ENCODE measurements around the gene DLG5.

The DLG5 gene

GRCh38 chr10:77819210-77820112 is 107.1 kb downstream of the DLG5 start:
- Histone ChIP-seq H3K27me3 (ENCODE audit: insufficient read depth, low read depth, severe bottlenecking) (no peaks in the 10 kb centered on the region), H3K4me3 (ENCODE audit: low read depth, low read length) (no peak overlapping the region), H3K9me3 (ENCODE audit: severe bottlenecking) (no peaks in the 10 kb centered on the region), H3K27ac (no peak overlapping the region), H3K36me3 (peaks cover 93% of the 10 kb centered on the region)
- TF ChIP-seq, protein P1, sequence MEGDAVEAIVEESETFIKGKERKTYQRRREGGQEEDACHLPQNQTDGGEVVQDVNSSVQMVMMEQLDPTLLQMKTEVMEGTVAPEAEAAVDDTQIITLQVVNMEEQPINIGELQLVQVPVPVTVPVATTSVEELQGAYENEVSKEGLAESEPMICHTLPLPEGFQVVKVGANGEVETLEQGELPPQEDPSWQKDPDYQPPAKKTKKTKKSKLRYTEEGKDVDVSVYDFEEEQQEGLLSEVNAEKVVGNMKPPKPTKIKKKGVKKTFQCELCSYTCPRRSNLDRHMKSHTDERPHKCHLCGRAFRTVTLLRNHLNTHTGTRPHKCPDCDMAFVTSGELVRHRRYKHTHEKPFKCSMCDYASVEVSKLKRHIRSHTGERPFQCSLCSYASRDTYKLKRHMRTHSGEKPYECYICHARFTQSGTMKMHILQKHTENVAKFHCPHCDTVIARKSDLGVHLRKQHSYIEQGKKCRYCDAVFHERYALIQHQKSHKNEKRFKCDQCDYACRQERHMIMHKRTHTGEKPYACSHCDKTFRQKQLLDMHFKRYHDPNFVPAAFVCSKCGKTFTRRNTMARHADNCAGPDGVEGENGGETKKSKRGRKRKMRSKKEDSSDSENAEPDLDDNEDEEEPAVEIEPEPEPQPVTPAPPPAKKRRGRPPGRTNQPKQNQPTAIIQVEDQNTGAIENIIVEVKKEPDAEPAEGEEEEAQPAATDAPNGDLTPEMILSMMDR (IDR thresholded peaks at IDR 0.05; ENCODE audit: low read depth, low read length): no peak
- DNase-seq: no peak

DNA sequence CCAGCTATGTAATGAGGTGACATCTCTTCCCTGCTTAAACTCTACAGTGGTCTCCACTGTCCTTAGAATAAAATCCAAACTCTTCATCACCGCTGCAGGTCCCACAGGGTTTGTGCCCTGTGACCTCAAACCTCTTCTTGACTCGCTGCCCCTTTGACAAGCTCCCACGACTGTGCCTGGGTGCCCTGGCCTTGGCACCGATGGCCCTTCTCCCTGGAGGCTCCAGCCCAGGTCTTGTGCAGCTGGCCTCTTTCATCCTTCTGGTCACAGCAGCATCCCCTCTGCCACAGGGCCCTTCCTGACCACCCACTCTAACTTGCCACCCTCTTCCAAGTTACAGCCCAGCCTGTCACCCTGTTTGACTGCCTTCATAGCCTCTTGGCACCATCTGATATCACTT is 108.2 kb downstream of the DLG5 start:
- DNase-seq: no peak
- no peaks in the 10 kb centered on the region for H3K9me3 ChIP-seq (ENCODE audit: severe bottlenecking)
- peaks cover 90% of the 10 kb centered on the region for H3K36me3 ChIP-seq
- H3K27ac ChIP-seq: no peak overlapping the region
- no peak overlapping the region for H3K4me3 ChIP-seq (ENCODE audit: low read depth, low read length)
- TF ChIP-seq, protein P1 (IDR thresholded peaks at IDR 0.05; ENCODE audit: low read depth, low read length): no peak
- no peaks in the 10 kb centered on the region for H3K27me3 ChIP-seq (ENCODE audit: insufficient read depth, low read depth, severe bottlenecking)

- DNase-seq: no peak
- Histone ChIP-seq H3K27me3 (ENCODE audit: insufficient read depth, low read depth, severe bottlenecking) (no peaks in the 10 kb centered on the region), H3K27ac (no peak overlapping the region), H3K36me3 (peaks cover 91% of the 10 kb centered on the region), H3K4me3 (ENCODE audit: low read depth, low read length) (no peak overlapping the region), H3K9me3 (ENCODE audit: severe bottlenecking) (no peaks in the 10 kb centered on the region)
- TF ChIP-seq, protein P1 (IDR thresholded peaks at IDR 0.05; ENCODE audit: low read depth, low read length): no peak
Measured at GRCh38 chr10:77817541-77817940, 109.0 kb downstream of the DLG5 start.

- H3K4me3 ChIP-seq (ENCODE audit: low read depth, low read length): no peak overlapping the region
- no peaks in the 10 kb centered on the region for H3K9me3 ChIP-seq (ENCODE audit: severe bottlenecking)
- TF ChIP-seq, protein P1 (IDR thresholded peaks at IDR 0.05; ENCODE audit: low read depth, low read length): no peak
- no peak overlapping the region for H3K27ac ChIP-seq
- no peaks in the 10 kb centered on the region for H3K27me3 ChIP-seq (ENCODE audit: insufficient read depth, low read depth, severe bottlenecking)
- no peak for DNase-seq
- peaks cover 91% of the 10 kb centered on the region for H3K36me3 ChIP-seq
Measured at GRCh38 chr10:77816311-77816710, 110.2 kb downstream of the DLG5 start.

- H3K27ac ChIP-seq: no peak overlapping the region
- TF ChIP-seq, protein P1 (IDR thresholded peaks at IDR 0.05; ENCODE audit: low read depth, low read length): no peak
- DNase-seq: no peak
- H3K36me3 ChIP-seq: peaks cover 95% of the 10 kb centered on the region
- no peaks in the 10 kb centered on the region for H3K27me3 ChIP-seq (ENCODE audit: insufficient read depth, low read depth, severe bottlenecking)
- H3K4me3 ChIP-seq (ENCODE audit: low read depth, low read length): no peak overlapping the region
- H3K9me3 ChIP-seq (ENCODE audit: severe bottlenecking): no peaks in the 10 kb centered on the region
Measured at GRCh38 chr10:77812741-77813140, 113.8 kb downstream of the DLG5 start.

Measured in WERI-Rb-1 (cell line).